ENCODE measurements around the gene SPATA7. TPM values are rescaled to one million over a fixed set of nuclear protein-coding genes. Genes with fewer than 3 reads are reported as not detected.

Gene SPATA7
- total and polyA plus RNA-seq, 10 of the 15 experiments (the other 5 are each of a cell fraction or from before 2014, with no cell fraction given) = 0.39 to 3.0 (median 2.2) TPM

DNA sequence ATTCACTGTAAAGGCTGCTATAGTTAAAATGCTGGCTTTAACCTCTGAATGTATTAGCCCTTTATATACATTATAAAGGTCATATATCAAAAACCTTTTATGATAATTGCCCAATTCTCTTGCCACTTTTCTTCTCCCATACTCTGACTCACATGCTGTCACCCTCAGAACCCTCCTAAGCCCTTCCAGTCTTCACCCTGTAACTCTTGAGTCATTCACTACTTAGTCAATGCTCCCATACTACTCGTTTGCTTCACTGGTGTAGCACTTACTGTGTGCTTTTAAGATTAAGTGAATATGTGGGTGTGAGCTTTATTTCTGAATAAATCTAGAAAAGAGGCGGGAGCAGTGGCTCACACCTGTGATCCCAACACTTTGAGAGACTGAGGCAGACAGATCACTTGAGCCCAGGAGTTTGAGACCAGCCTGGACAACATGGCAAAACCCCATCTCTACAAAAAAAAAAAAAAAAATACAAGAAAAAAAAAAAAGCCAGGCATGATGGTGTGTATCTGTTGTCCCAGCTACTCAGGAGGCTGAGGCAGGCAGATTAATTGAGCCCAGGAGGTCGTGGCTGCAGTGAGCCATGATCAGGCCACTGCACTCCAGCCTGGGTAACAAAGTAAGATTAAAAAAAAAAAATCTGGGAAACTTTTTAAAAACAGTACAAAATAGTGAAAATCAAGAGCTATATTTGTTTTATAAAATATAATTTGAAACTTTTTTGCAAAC lies 37.6 kb downstream of the SPATA7 start:
- in situ Hi-C loops (cut with MboI) = no loop called here
- no peak overlapping the region for H2AFZ ChIP-seq (ENCODE audit: control insufficient read depth, low read depth, low read length)
- TF ChIP-seq REST (IDR thresholded peaks at IDR 0.05; ENCODE audit: low read depth, low read length) (no peak), CUX1 (IDR thresholded peaks at IDR 0.05; ENCODE audit: insufficient replicate concordance, low read depth, low read length) (no peak), RAD51 (IDR thresholded peaks at IDR 0.05) (no peak), RUNX3 (IDR thresholded peaks at IDR 0.05; ENCODE audit: low read length) (no peak), NR2F1 (conservative IDR thresholded peaks at IDR 0.05) (no peak), CREB1 (IDR thresholded peaks at IDR 0.05; ENCODE audit: low read depth) (no peak), SIN3A (IDR thresholded peaks at IDR 0.05; ENCODE audit: low read depth, low read length) (no peak), RCOR1 (conservative IDR thresholded peaks at IDR 0.05; ENCODE audit: low read depth, low read length) (no peak), SUPT20H (IDR thresholded peaks at IDR 0.05; ENCODE audit: borderline replicate concordance, control insufficient read depth, low read depth, low read length) (no peak), ASH2L (IDR thresholded peaks at IDR 0.05; ENCODE audit: borderline replicate concordance, low read depth) (no peak), KLF5 (IDR thresholded peaks at IDR 0.05; ENCODE audit: partially characterized antibody) (no peak), ZBED1 (IDR thresholded peaks at IDR 0.05; ENCODE audit: borderline replicate concordance) (no peak)
- TF ChIP-seq, protein P1, sequence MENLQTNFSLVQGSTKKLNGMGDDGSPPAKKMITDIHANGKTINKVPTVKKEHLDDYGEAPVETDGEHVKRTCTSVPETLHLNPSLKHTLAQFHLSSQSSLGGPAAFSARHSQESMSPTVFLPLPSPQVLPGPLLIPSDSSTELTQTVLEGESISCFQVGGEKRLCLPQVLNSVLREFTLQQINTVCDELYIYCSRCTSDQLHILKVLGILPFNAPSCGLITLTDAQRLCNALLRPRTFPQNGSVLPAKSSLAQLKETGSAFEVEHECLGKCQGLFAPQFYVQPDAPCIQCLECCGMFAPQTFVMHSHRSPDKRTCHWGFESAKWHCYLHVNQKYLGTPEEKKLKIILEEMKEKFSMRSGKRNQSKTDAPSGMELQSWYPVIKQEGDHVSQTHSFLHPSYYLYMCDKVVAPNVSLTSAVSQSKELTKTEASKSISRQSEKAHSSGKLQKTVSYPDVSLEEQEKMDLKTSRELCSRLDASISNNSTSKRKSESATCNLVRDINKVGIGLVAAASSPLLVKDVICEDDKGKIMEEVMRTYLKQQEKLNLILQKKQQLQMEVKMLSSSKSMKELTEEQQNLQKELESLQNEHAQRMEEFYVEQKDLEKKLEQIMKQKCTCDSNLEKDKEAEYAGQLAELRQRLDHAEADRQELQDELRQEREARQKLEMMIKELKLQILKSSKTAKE (IDR thresholded peaks at IDR 0.05; ENCODE audit: low read depth, poor library complexity, severe bottlenecking) = no peak

More for the DNA sequence above, 37.6 kb downstream of the SPATA7 start:
- Histone ChIP-seq H3K4me1 (ENCODE audit: control insufficient read depth, insufficient read depth, low read length) (no peaks in the 10 kb centered on the region), H3K4me2 (ENCODE audit: control insufficient read depth, insufficient read depth) (no peak overlapping the region), H3K4me3 (no peak overlapping the region), H3K9ac (ENCODE audit: control insufficient read depth, insufficient read depth, low read length) (no peak overlapping the region), H3K9me3 (replicated peaks; ENCODE audit: control insufficient read depth, insufficient read depth, low read length) (no peaks in the 10 kb centered on the region; the same call in 2 of the 3 replicates), H3K27ac (ENCODE audit: control insufficient read depth, insufficient read depth) (no peak overlapping the region), H3K79me2 (ENCODE audit: control insufficient read depth, insufficient read depth, low read length) (no peaks in the 10 kb centered on the region), H4K20me1 (ENCODE audit: control insufficient read depth, insufficient read depth) (no peaks in the 10 kb centered on the region), H3K36me3 (ENCODE audit: control insufficient read depth in 2 of 2, insufficient read depth in 2 of 2, low read length in 1 of 2) (no peaks in the 10 kb centered on the region), H3K27me3 (replicated peaks in 1 of 2; ENCODE audit: control insufficient read depth in 2 of 2, insufficient read depth in 2 of 2, low read length in 1 of 2) (no peaks in the 10 kb centered on the region)
- DNase-seq (ENCODE audit: low read depth, low spot score) (no peak), ATAC-seq (no peak), FAIRE-seq (no peak)
- ChIA-PET CTCF (interaction anchor here (0.6 kb wide), 1 partner anchor 42 kb away, joined by 3 read pairs; no protein-coding TSS in a partner anchor), RAD21 (ENCODE audit: unreplicated experiment) (no interaction called here), POLR2A (no interaction called here), SMC1A (ENCODE audit: uncharacterized antibody, unreplicated experiment) (no interaction called here)
- BruUV-seq (replicated peaks) = no TSS peak
- intact Hi-C loops (cut with micrococcal nuclease; ENCODE audit: unreplicated experiment) = no loop called here
- WGBS (ENCODE audit: insufficient coverage, insufficient replicate concordance, low lambda C conversion rate, missing lambda C conversion rate) = 9% methylated on average over 3 of the region's 3 CpGs

Measured in GM12878 (cell line).